Stimulated activated memory B cell treated with anti-CD40 and anti-IgM and Interleukin-4, amounts not matched to agents 10 μg/mL and 1 μg/mL and 100 μg/mL, for 72 hours (primary cell): Measurements from ENCODE around the gene UCKL1.
"Not testable (repeated sequence)": the region's sequence is repeated elsewhere in the genome, so short reads cannot be mapped to it uniquely, and the experiment has no call there.

Experiments used
- ATAC-seq: fragments of 150-1000 bp; cut with Tn5 transposase; 2 replicates; pipeline ENCODE4 v1.10.0; 2021
- H3K27ac Mint-ChIP-seq: one replicate; pipeline ENCODE4 v1.8.0; 2022; ENCODE audit warnings: mild to moderate bottlenecking, mixed read lengths
- H3K27me3 Mint-ChIP-seq: one replicate; pipeline ENCODE4 v1.8.0; 2022; ENCODE audit warnings: mixed read lengths
- H3K36me3 Mint-ChIP-seq: one replicate; pipeline ENCODE4 v1.8.0; 2022; ENCODE audit warnings: mixed read lengths
- H3K4me1 Mint-ChIP-seq: one replicate; pipeline ENCODE4 v1.8.0; 2022; ENCODE audit warnings: mixed read lengths
- H3K4me3 Mint-ChIP-seq: one replicate; pipeline ENCODE4 v1.8.0; 2022; ENCODE audit warnings: mild to moderate bottlenecking, moderate library complexity, mixed read lengths
- H3K9me3 Mint-ChIP-seq: one replicate; pipeline ENCODE4 v1.8.0; 2022; ENCODE audit warnings: mixed read lengths

UCKL1 gene

DNA sequence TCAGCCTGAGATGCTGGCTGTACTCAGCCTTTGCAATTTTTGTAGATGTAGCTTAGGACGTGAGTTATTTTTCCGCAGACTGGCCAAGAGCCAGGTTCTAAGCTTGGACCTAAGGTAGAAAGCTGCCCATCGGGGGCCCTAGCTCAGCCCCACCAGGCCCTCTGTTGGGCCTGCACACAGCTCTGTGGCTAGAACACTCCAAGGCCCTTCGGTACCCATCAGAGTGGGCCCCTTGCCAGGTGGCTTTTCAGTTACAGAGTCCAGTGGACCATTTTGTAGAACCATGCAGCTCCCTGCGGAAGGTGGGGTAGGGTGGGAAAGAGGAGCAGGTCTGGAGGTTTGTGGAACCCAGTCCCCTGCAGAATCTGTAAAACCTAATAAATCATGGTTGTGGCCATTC, 22.6 kb downstream of the UCKL1 start:
- peaks cover 6% of the 10 kb centered on the region for H3K4me1 Mint-ChIP-seq
- no peaks in the 10 kb centered on the region for H3K27me3 Mint-ChIP-seq
- no peaks in the 10 kb centered on the region for H3K9me3 Mint-ChIP-seq

DNA sequence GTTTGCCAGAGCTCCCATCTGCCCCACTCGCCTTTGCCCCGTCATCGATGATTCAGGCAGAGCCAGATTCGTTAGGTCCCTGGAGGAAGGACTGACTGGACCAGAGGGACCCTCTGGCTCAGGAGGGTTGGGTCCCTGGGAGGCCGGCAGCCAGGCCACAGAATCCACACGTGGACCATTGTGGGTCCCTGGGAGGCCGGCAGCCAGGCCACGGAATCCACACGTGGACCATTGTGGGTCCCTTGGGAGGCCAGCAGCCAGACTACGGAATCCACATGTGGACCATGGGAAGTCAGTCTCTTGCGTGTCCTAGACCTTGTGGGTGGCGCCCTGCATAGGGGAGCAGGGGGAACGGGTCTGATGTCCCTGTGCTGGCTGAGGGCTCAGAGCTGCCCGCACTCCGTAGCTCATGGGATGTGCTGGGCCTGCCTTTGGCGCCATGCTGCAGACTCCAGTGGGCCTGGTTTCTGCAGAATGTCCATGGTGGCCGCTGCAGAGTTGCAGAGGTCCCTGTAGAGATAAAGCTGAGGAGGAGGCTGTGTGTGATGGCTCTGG, 23.5 kb downstream of the UCKL1 start:
- Mint-ChIP-seq H3K27ac (no peak overlapping the region), H3K27me3 (no peaks in the 10 kb centered on the region), H3K9me3 (no peaks in the 10 kb centered on the region), H3K4me1 (peaks cover 6% of the 10 kb centered on the region), H3K36me3 (peaks cover 67% of the 10 kb centered on the region), H3K4me3 (no peak overlapping the region)
- no peak for ATAC-seq

More for the DNA sequence above, 22.6 kb downstream of the UCKL1 start:
- Mint-ChIP-seq H3K27ac (no peak overlapping the region), H3K4me3 (no peak overlapping the region), H3K36me3 (peaks cover 60% of the 10 kb centered on the region)
- ATAC-seq: no peak

DNA sequence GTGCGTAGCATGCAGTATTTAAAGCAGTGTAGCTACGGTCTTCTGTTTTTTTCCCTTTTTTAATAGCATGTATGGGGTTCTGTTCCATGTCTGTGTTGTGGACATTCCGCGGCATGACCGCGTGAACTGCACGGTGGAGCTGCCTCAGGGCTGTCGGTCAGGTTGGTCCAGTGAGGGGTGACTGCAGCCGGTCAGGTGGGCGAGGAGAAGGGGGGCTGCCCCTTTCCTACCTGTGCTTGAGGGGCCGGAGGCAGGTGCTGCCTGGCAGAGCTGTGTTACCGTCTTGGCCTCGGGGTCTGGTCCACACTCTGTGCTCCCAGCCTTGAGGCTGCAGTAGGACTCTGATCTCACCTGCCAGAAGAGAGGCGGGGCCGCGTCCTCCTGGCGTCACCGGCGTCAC, 24.5 kb downstream of the UCKL1 start:
- H3K4me1 Mint-ChIP-seq: peaks cover 12% of the 10 kb centered on the region
- no peaks in the 10 kb centered on the region for H3K27me3 Mint-ChIP-seq
- no peaks in the 10 kb centered on the region for H3K9me3 Mint-ChIP-seq
- H3K27ac Mint-ChIP-seq: no peak overlapping the region
- peaks cover 72% of the 10 kb centered on the region for H3K36me3 Mint-ChIP-seq
- no peak for ATAC-seq
- no peak overlapping the region for H3K4me3 Mint-ChIP-seq

DNA sequence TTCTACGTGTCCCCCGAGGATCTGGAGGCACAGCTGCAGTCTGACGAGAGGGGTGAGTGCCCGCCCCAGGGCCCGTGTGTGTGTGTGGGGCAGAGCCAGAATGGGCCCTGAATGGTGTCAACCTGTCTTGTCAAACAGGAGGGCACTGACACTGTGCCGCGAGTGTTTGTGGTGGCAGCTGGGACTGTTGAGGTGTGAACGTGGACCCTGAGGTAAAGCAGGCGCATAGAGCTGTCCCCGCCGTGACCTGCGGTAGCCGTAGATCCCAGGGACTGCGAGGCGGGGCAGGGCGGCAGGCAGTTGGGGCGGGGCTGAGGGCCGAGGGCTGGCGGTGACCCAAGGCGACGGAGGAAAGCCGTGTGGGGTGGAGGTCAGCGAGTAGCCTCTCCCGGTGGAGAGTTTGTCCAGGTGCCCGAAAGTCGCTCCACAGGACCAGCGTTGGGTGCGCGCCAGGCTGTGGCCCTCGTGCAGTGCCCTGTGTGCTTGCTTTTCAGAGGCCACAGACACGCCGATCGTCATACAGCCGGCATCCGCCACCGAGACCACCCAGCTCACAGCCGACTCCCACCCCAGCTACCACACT, 25.2 kb downstream of the UCKL1 start:
- Mint-ChIP-seq H3K9me3 (no peaks in the 10 kb centered on the region), H3K4me1 (peaks cover 19% of the 10 kb centered on the region), H3K4me3 (no peak overlapping the region), H3K27ac (no peak overlapping the region), H3K27me3 (no peaks in the 10 kb centered on the region), H3K36me3 (peaks cover 75% of the 10 kb centered on the region)
- ATAC-seq: no peak

DNA sequence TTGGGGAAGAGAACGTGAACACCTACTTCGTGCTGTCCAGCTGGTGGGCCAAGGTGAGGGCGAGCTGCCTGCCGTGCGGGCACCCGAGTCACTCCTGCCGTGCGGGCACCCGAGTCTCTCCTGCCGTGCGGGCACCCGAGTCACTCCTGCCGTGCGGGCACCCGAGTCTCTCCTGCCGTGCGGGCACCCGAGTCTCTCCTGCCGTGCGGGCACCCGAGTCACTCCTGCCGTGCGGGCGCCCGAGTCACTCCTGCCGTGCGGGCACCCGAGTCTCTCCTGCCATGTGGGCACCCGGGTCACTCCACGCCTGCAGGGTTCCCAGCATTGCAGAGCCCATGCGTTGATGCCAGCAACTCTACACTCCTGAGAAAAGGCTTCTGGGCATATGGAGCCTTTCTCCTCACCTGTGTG, 26.7 kb downstream of the UCKL1 start:
- not testable (repeated sequence) for ATAC-seq, H3K27me3 Mint-ChIP-seq, H3K27ac Mint-ChIP-seq, H3K9me3 Mint-ChIP-seq, H3K4me3 Mint-ChIP-seq
- peaks cover 24% of the 10 kb centered on the region for H3K4me1 Mint-ChIP-seq
- H3K36me3 Mint-ChIP-seq: peaks cover 69% of the 10 kb centered on the region

DNA sequence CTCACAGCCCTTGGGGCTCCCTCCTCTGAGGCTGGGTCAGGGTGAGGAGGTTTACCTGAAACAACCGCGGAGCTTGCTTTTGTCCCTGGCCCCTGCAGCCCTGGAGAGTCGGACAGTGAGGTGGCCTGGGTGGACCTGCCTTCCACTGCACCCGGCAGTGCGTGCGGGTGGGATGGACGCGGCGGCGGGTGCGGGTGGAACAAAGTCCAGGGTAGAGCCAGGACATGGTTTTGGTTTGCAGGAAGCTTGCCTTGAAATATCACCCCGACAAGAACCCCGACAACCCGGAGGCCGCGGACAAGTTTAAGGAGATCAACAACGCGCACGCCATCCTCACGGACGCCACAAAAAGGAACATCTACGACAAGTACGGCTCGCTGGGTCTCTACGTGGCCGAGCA, 27.1 kb downstream of the UCKL1 start:
- Mint-ChIP-seq H3K9me3 (no peaks in the 10 kb centered on the region), H3K27ac (no peak overlapping the region), H3K36me3 (peaks cover 65% of the 10 kb centered on the region), H3K4me3 (no peak overlapping the region), H3K27me3 (no peaks in the 10 kb centered on the region), H3K4me1 (peaks cover 20% of the 10 kb centered on the region)
- ATAC-seq: no peak

DNA sequence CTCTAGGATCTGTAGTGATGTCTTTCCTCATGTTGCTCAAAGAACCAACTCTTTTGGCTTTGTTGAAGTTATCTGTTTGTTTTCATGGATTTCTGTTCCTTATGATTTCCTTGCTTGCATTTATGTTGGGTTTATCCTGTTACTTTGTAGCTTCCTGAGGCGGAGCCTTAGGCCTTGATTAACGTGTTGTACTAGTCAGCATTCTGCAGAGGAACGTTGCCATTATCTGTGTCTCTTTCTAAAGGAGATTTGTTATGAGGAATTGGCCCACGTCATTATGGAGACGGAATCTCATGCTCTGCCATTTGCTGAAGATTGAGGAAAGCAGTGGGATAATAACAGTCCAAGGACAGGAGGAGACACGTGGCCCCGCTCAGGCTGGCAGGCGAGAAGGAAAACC, 29.9 kb downstream of the UCKL1 start:
- Mint-ChIP-seq H3K9me3 (no peaks in the 10 kb centered on the region), H3K27me3 (no peaks in the 10 kb centered on the region), H3K4me3 (no peak overlapping the region), H3K36me3 (peaks cover 50% of the 10 kb centered on the region), H3K4me1 (peaks cover 20% of the 10 kb centered on the region), H3K27ac (no peak overlapping the region)
- ATAC-seq: no peak

DNA sequence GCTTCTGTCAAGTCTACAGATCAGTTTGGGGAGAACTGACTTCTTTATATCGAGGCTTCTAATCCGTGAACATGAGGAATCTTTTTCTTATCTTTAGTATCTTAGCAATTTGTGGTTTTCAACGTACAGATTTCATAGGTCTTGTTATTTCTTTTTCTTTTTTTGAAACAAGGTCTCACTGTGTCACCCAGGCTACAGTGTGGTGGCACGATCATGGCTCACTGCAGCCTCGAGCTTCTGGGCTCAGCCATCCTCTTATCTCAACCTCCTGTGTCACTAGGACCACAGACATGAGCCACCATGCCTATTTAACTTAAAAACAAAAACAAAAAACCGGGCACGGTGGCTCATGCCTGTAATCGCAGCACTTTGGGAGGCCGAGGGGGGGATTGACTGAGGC, 32.0 kb downstream of the UCKL1 start:
- Mint-ChIP-seq H3K27me3 (no peaks in the 10 kb centered on the region), H3K9me3 (no peaks in the 10 kb centered on the region), H3K4me3 (no peak overlapping the region), H3K4me1 (peaks cover 20% of the 10 kb centered on the region), H3K36me3 (peaks cover 33% of the 10 kb centered on the region), H3K27ac (no peak overlapping the region)
- ATAC-seq: no peak

DNA sequence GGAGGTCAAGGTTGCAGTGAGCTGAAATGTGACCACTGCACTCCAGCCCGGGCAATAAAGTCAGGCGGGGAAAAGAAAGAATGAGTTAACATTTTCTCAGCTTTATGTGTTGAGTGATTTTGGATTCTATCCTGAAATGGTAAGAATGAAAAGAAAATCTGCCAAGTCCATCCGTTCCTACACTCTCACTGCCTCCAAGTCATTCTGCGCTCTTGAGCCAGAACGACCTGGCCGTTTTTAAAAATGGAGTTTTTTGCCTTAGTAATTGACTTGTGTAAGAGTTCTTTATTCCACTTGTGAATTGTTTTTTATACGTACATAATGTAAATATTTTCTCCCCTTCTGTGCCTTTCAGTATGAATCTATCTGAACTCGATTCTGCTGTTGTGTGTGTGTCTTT, 32.6 kb downstream of the UCKL1 start:
- no peak overlapping the region for H3K4me3 Mint-ChIP-seq
- ATAC-seq: no peak
- no peak overlapping the region for H3K27ac Mint-ChIP-seq
- H3K36me3 Mint-ChIP-seq: peaks cover 27% of the 10 kb centered on the region
- no peaks in the 10 kb centered on the region for H3K27me3 Mint-ChIP-seq
- peaks cover 26% of the 10 kb centered on the region for H3K4me1 Mint-ChIP-seq
- no peaks in the 10 kb centered on the region for H3K9me3 Mint-ChIP-seq

DNA sequence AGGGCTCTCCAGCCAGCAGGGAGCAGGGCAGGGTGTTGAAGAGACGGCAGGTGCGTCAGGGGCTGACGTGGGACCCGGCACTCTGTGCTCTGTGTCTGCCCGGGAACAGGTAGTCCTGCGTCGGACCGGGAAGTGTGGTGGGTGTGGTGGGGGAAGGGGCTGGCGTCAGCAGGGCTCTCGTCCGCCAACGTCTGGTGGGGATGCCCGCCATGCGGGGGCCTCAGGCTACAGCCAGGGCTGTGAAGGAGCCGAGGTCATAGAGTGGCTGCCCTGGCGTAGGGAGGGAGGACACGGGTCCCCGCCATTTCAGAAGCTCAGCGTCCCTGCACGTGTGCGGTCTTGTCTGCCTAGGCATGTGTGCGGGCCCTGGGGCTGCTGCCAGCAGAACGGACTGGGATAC, 36.0 kb downstream of the UCKL1 start:
- Mint-ChIP-seq H3K4me3 (no peak overlapping the region), H3K27ac (no peak overlapping the region), H3K9me3 (peaks cover 3% of the 10 kb centered on the region), H3K36me3 (peaks cover 26% of the 10 kb centered on the region), H3K27me3 (no peaks in the 10 kb centered on the region), H3K4me1 (peaks cover 32% of the 10 kb centered on the region)
- ATAC-seq: no peak

DNA sequence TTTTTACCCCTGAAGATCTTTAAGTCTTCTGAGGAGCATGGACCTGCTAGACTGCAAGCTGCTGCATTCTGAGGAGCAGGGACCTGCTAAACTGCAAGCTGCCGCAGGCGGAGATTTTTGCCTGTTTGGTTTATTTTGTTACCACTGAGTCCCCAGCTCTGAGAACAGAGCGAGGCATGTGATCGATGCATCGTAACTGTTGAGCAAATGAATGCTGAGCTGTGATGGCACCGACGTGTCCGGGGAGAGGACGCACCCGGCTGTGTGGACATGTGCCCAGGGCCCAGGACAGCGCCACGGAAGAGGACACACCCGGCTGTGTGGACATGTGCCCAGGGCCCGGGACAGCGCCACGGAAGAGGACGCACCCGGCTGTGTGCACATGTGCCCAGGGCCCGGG, 37.1 kb downstream of the UCKL1 start:
- Mint-ChIP-seq H3K36me3 (peaks cover 28% of the 10 kb centered on the region), H3K27me3 (no peaks in the 10 kb centered on the region), H3K9me3 (peaks cover 3% of the 10 kb centered on the region), H3K4me3 (no peak overlapping the region), H3K27ac (peak overlapping the region; percentile 71), H3K4me1 (peaks cover 31% of the 10 kb centered on the region)
- ATAC-seq: no peak

DNA sequence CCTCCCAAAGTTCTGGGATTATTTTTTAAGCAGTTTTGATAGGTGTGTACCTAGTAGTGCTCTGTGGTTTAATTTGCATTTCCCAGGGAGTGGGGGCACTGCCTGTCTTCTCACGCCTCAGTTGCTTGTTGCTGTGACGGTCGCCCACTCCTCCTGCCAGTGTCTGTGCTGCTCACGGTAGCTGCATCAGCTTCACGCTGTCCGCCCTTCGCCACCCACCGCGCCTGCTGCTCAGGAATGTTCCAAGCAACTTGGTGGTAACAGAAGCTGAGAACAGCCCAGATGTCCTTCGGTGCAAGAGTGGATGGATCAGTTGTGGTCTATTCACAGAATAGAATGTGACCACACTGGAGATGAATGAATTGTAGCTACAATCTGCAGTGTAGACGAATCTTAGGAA, 38.4 kb downstream of the UCKL1 start:
- H3K4me3 Mint-ChIP-seq: peak overlapping the region; percentile 22
- H3K27ac Mint-ChIP-seq: peak overlapping the region; percentile 71
- H3K9me3 Mint-ChIP-seq: peaks cover 3% of the 10 kb centered on the region
- H3K27me3 Mint-ChIP-seq: no peaks in the 10 kb centered on the region
- H3K4me1 Mint-ChIP-seq: peaks cover 39% of the 10 kb centered on the region
- ATAC-seq: peak; percentile 94
- H3K36me3 Mint-ChIP-seq: peaks cover 28% of the 10 kb centered on the region

DNA sequence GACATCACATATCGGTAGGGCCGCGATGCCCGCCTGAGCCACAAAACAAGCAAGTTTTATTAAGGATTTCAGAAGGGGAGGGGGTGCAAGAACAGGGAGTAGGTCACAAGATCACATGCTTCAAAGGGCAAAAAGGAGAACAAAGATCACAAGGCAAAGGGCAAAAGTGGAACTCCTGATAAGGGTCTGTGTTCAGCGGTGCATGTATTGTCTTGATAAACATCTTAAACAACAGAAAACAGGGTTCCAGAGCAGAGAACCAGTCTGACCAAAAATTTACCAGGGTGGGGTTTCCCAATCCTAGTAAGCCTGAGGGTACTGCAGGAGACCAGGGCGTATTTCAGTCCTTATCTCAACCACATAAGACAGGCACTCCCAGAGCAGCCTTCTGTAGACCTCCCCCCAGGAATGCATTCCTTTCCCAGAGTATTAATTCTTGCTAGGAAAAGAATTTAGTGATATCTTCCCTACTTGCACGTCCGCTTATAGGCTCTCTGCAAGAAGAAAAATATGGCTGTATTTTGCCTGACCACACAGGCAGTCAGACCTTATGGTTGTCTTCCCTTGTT, 39.8 kb downstream of the UCKL1 start:
- Mint-ChIP-seq H3K4me1 (peaks cover 44% of the 10 kb centered on the region), H3K27ac (peak overlapping the region; percentile 55), H3K36me3 (peaks cover 28% of the 10 kb centered on the region)
- H3K4me3 Mint-ChIP-seq, ATAC-seq, H3K9me3 Mint-ChIP-seq, H3K27me3 Mint-ChIP-seq: not testable (repeated sequence)

DNA sequence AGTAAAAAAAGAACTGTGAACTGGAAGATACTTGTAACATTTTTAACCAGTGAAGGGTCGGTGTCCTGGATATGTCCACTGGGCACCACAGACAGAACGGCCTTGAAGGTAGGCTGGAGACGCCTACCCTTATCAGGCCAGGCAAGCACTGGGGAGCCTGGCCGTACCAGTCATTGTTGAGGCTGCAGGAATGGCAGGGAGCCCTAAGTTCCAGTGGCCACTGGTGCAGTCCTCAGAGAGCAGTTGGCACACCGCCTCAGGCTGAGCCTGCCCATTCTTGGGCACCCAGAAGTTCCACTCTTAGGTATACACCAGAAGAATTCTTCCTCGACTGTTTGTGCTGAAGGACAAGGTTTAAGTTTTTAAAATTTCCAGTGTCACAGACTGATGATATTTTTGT, 40.7 kb downstream of the UCKL1 start:
- Mint-ChIP-seq H3K36me3 (peaks cover 28% of the 10 kb centered on the region), H3K4me1 (peaks cover 53% of the 10 kb centered on the region), H3K27me3 (no peaks in the 10 kb centered on the region), H3K9me3 (peaks cover 3% of the 10 kb centered on the region), H3K27ac (no peak overlapping the region), H3K4me3 (no peak overlapping the region)
- ATAC-seq: no peak

DNA sequence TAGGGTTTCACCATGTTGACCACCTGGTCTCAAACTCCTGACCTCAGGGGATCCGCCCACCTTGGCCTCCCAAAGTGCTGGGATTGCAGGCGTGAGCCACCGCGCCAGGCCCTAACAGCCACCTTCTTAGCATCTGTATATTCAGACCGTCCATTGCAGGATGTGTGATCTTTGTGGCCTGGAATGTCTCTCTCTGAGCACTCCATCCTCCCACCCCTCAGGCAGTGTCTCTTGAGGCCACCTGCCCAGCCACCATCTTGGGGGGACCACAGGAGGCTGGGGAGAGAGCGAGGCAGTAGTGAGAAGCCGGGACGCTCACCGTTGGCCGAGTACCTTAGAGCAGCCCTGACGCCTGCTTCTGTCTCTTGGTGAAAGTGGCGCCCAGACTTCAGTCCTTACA, 42.4 kb downstream of the UCKL1 start:
- Mint-ChIP-seq H3K9me3 (peaks cover 3% of the 10 kb centered on the region), H3K27me3 (no peaks in the 10 kb centered on the region), H3K36me3 (peaks cover 33% of the 10 kb centered on the region), H3K27ac (peak overlapping the region; percentile 25), H3K4me3 (no peak overlapping the region), H3K4me1 (peaks cover 58% of the 10 kb centered on the region)
- no peak for ATAC-seq

DNA sequence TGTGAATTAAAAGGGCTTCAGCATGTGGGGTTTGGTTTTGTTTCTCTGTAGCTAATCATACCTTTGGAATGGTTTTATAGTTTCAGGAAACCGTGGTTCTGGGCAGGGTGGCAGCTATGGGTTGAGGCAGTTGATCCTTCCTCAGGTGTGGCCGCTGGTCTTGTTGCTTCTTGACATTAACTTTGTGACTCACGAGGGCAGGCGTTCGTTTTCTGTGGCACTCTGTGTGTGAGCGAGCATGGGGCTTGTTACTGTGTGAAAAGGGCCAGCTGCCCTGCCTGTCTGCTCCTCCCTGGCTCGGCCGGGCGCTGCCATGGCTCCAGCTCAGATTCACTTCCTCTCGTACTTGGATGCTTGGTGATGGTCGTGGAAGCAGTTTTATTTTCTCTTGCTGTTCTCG, 45.0 kb downstream of the UCKL1 start:
- Mint-ChIP-seq H3K4me3 (no peak overlapping the region), H3K36me3 (peaks cover 23% of the 10 kb centered on the region), H3K4me1 (peaks cover 55% of the 10 kb centered on the region), H3K9me3 (peaks cover 1% of the 10 kb centered on the region), H3K27ac (no peak overlapping the region), H3K27me3 (no peaks in the 10 kb centered on the region)
- ATAC-seq: no peak
